HL-60/S4 treated with retinoic acid at 250 ng/mL for 4 days and 3 days (cell line): ENCODE measurements around the gene PRR27.

Experiments
- in situ Hi-C: fragments of 300-500 bp; cut with MboI; formaldehyde crosslinking; loops from 2 replicates; pipeline ENCODE4 v1.7.0; 2022; ENCODE audit warnings: low sequenced_read_pairs

The PRR27 gene

GRCh38 chr4:70153937-70154336 lies at the start of gene PRR27:
TSS of gene PRR27 (plus strand) at chr4:70154237. CDS start at chr4:70154376, 139 bp downstream.
- in situ Hi-C loops, result no loop called here

- in situ Hi-C loops, result no loop called here
Measured at GRCh38 chr4:70110917-70111316, 43.1 kb upstream of the PRR27 start.

- in situ Hi-C loops, result no loop called here
Measured at GRCh38 chr4:70113656-70114055, 40.4 kb upstream of the PRR27 start.

GRCh38 chr4:70114096-70114495 lies 39.9 kb upstream of the PRR27 start:
- in situ Hi-C loops, result no loop called here

- in situ Hi-C loops, result no loop called here
Measured at GRCh38 chr4:70120323-70120722, 33.7 kb upstream of the PRR27 start.

- in situ Hi-C loops, result no loop called here
Measured at GRCh38 chr4:70133473-70133872, 20.6 kb upstream of the PRR27 start.

GRCh38 chr4:70138751-70139150 lies 15.3 kb upstream of the PRR27 start:
- in situ Hi-C loops, result no loop called here

- in situ Hi-C loops, result no loop called here
Measured at GRCh38 chr4:70151271-70151670, 2.8 kb upstream of the PRR27 start.

GRCh38 chr4:70152088-70152487 lies 1.9 kb upstream of the PRR27 start:
- in situ Hi-C loops, result no loop called here

GRCh38 chr4:70158576-70158975 lies 4.5 kb downstream of the PRR27 start:
- in situ Hi-C loops, result no loop called here

- in situ Hi-C loops, result loop anchor here (25.0 kb wide), 1 partner anchor 490 kb away; no protein-coding TSS in a partner anchor
Measured at GRCh38 chr4:70177090-70177489, 23.1 kb downstream of the PRR27 start.

GRCh38 chr4:70178075-70178660 lies 24.1 kb downstream of the PRR27 start:
- in situ Hi-C loops, result loop anchor here (25.0 kb wide), 1 partner anchor 491 kb away; no protein-coding TSS in a partner anchor

GRCh38 chr4:70179811-70180210 lies 25.8 kb downstream of the PRR27 start:
- in situ Hi-C loops, result loop anchor here (25.0 kb wide), 1 partner anchor 493 kb away; no protein-coding TSS in a partner anchor

GRCh38 chr4:70181864-70182263 lies 27.8 kb downstream of the PRR27 start:
- in situ Hi-C loops, result loop anchor here (25.0 kb wide), 1 partner anchor 495 kb away; no protein-coding TSS in a partner anchor

- in situ Hi-C loops, result loop anchor here (25.0 kb wide), 1 partner anchor 495 kb away; no protein-coding TSS in a partner anchor
Measured at GRCh38 chr4:70182517-70183167, 28.6 kb downstream of the PRR27 start.

- in situ Hi-C loops, result loop anchor here (25.0 kb wide), 1 partner anchor 496 kb away; no protein-coding TSS in a partner anchor
Measured at GRCh38 chr4:70183168-70183939, 29.3 kb downstream of the PRR27 start.

- in situ Hi-C loops, result loop anchor here (25.0 kb wide), 1 partner anchor 497 kb away; no protein-coding TSS in a partner anchor
Measured at GRCh38 chr4:70183940-70184246, 29.9 kb downstream of the PRR27 start.

- in situ Hi-C loops, result loop anchor here (25.0 kb wide), 1 partner anchor 500 kb away; no protein-coding TSS in a partner anchor
Measured at GRCh38 chr4:70187216-70187615, 33.2 kb downstream of the PRR27 start.

- in situ Hi-C loops, result loop anchor here (25.0 kb wide), 1 partner anchor 503 kb away; no protein-coding TSS in a partner anchor
Measured at GRCh38 chr4:70190579-70190978, 36.5 kb downstream of the PRR27 start.

GRCh38 chr4:70191647-70192046 lies 37.6 kb downstream of the PRR27 start:
- in situ Hi-C loops, result loop anchor here (25.0 kb wide), 1 partner anchor 504 kb away; no protein-coding TSS in a partner anchor

GRCh38 chr4:70192895-70193294 lies 38.9 kb downstream of the PRR27 start:
- in situ Hi-C loops, result loop anchor here (25.0 kb wide), 1 partner anchor 506 kb away; no protein-coding TSS in a partner anchor
